ENCODE results near the gene FAM53A. TPM values are rescaled to one million over a fixed set of nuclear protein-coding genes. Genes with fewer than 3 reads are reported as not detected.
"Not testable (repeated sequence)": the region's sequence is repeated elsewhere in the genome, so short reads cannot be mapped to it uniquely, and the experiment has no call there.

The FAM53A gene
- total RNA-seq, 4 donors from 2014 or later = 0.22 to 2.5 (median 0.47) TPM

GRCh38 chr4:1608821-1609500 lies 75.2 kb downstream of the FAM53A start:
- no peak for TF ChIP-seq POLR2A (IDR thresholded peaks at IDR 0.05)
- TF ChIP-seq CTCF (IDR thresholded peaks at IDR 0.05) = no peak
- H3K9me3 ChIP-seq = no peaks in the 10 kb centered on the region
- 66 to 67% methylated on average over 6 to 9 of the region's 17 CpGs for WGBS, 2 donors
- peaks cover 0 to 11% (median 0%) of the 10 kb centered on the region in 3 donors for H3K4me1 ChIP-seq
- intact Hi-C loops (cut with DNase I) = no loop called here
- no peak overlapping the region for H3K4me3 ChIP-seq
- peaks cover 0 to 31% (median 3%) of the 10 kb centered on the region in 4 donors for H3K27me3 ChIP-seq
- H3K36me3 ChIP-seq = no peaks in the 10 kb centered on the region
- DNase-seq = no peak
- H3K27ac ChIP-seq = no peak overlapping the region

DNA sequence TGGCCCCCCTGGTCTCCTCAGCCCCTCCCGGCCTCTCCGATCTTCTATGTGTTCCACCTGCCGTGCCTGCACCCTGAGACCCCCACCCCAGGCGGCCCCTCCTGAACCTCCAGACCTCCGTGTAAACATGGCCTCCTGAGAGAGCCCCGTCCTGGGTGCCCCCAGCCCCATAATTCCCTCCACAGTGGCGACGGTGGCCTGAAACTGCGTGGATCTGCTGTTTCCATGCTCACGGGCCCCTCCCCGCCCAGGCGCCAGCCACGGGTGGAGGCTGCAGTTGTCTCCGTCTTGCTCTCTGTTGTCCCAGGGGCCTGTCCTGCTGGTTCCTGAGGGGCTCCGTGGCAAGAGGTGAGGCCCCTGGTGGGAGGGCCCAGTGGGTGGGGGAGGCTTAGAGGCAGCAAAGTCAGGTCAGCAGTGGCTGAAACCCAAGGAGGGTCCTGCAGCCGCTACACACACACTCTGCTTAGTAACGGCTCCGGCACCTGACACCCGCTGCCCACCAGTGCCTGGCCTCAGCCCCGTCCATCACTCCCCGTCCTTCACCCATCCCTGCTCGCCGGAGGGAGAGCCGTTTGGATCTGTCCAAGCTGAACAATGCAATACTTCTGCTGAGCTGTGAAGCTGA lies 75.8 kb downstream of the FAM53A start:
- H3K36me3 ChIP-seq = no peaks in the 10 kb centered on the region
- peaks cover 0 to 15% (median 0%) of the 10 kb centered on the region in 3 donors for H3K4me1 ChIP-seq
- peaks cover 0 to 38% (median 4%) of the 10 kb centered on the region in 4 donors for H3K27me3 ChIP-seq
- WGBS, 2 donors = 63 to 83% methylated on average over 14 to 18 of the region's 24 CpGs
- intact Hi-C loops (cut with DNase I) = no loop called here
- no peak overlapping the region for H3K27ac ChIP-seq
- H3K4me3 ChIP-seq = no peak overlapping the region
- TF ChIP-seq POLR2A (IDR thresholded peaks at IDR 0.05) = no peak
- no peak for TF ChIP-seq CTCF (IDR thresholded peaks at IDR 0.05)
- DNase-seq = no peak
- no peaks in the 10 kb centered on the region for H3K9me3 ChIP-seq

DNA sequence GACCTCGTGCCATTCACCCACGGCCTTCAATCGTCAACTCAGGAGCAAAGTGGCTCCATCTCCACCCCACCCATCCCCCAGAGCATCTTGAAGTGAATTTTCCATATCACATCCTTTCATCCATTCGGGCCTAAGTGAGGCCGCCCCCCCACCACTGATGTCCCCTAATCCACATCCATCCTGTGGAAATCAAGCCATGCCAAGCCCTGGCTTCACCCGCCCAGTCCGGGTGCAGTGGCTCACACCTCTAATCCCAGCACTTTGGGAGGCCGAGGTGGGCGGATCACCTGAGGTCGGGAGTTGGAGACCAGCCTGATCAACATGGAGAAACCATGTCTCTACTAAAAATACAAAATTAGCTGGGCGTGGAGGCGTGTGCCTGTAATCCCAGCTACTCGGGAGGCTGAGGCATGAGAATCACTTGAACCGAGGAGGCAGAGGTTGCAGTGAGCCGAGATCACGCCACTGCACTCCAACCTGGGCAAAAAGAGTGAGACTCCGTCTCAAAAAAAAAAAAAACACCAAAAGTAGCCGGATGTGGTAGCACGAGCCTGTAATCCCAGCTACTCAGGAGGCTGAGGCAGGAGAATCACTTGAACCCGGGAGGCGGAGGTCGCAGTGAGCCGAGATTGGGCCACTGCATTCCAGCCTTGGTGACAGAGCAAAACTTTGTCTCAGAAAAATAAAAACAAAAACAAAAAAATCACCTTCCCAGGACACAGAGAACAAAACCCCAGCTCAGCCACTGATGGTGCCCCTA lies 76.5 kb downstream of the FAM53A start:
- H3K27ac ChIP-seq; H3K9me3 ChIP-seq; H3K4me3 ChIP-seq; intact Hi-C loops (cut with DNase I); DNase-seq; H3K36me3 ChIP-seq: not testable (repeated sequence)
- H3K4me1 ChIP-seq = peaks cover 0 to 15% (median 0%) of the 10 kb centered on the region in 3 donors
- WGBS, 2 donors = 83 to 88% methylated on average over 14 to 21 of the region's 23 CpGs
- H3K27me3 ChIP-seq = peaks cover 0 to 45% (median 4%) of the 10 kb centered on the region in 4 donors

DNA sequence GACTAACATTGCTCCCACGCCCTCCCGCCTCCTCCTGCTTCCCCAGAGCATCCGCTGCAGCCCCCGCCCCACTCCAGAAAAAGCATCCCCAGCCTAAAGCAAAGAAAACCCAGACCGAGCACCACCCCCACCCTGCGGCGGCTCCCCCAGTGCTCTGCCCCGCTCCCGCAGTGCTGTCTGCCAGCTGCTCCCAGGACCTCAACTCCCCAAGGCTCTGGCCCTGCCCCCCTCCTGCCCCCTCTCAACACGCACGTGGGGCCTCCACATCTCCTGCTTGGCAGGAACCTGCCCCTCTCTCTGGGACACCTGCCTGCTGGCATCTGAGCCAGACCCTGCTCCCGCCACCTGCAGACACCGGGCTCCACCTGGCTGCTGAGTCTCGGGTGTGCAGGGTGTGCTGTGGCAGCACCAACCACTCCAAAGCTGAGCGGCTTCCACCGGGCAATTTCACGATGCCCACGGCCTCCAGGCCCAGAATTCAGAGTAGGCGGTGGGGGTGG lies 79.4 kb downstream of the FAM53A start:
- Histone ChIP-seq H3K9me3 (no peaks in the 10 kb centered on the region), H3K4me1 (peaks cover 0 to 15% (median 0%) of the 10 kb centered on the region in 3 donors), H3K4me3 (peak overlapping the region in 1 of 4 donors; percentile 26), H3K27me3 (peaks cover 0 to 59% (median 4%) of the 10 kb centered on the region in 4 donors), H3K27ac (no peak overlapping the region), H3K36me3 (no peaks in the 10 kb centered on the region)
- intact Hi-C loops (cut with DNase I) = no loop called here
- no peak for DNase-seq
- TF ChIP-seq POLR2A (IDR thresholded peaks at IDR 0.05) = no peak
- TF ChIP-seq CTCF (IDR thresholded peaks at IDR 0.05) = peak in 5 of 6 experiments; percentile 11 to 26 (median 18)
- 60% methylated on average over 1 of the region's 19 CpGs; no CpG with 5 or more reads in 1 of the 2 donors for WGBS, 2 donors

DNA sequence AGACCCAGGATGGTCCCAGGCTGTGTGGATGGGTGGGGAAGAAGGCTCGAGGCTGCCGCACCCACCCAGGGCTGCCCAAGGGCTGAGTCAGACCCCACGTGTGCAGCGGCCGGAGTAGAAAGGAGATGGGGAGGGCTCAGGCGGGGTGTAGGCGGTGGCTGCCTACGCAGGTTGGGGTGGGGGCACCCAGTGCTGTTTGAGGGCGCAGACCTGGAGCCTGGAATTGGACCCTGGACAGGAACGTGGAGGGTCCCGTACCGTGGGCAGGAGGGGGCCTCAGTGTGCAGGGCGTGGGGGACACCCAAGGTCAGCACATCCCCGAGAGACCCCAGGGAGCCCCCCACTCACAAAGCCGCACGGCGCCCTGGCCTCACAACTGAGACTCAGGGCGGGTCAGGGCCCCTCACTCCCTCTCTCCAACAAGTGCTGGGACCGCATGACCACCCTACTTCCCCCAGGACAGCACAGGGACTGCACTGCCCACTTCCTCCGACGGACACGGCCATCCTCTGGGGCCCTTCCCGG lies 79.9 kb downstream of the FAM53A start:
- H3K36me3 ChIP-seq = no peaks in the 10 kb centered on the region
- intact Hi-C loops (cut with DNase I) = no loop called here
- TF ChIP-seq POLR2A (IDR thresholded peaks at IDR 0.05) (no peak), CTCF (IDR thresholded peaks at IDR 0.05) (no peak)
- H3K27ac ChIP-seq = no peak overlapping the region
- no peak for DNase-seq
- no peak overlapping the region for H3K4me3 ChIP-seq
- H3K4me1 ChIP-seq = peaks cover 0 to 15% (median 0%) of the 10 kb centered on the region in 3 donors
- peaks cover 0 to 62% (median 4%) of the 10 kb centered on the region in 4 donors for H3K27me3 ChIP-seq
- WGBS, 2 donors = 36 to 60% methylated on average over 3 to 22 of the region's 23 CpGs
- no peaks in the 10 kb centered on the region for H3K9me3 ChIP-seq
